HG02970 (cell line): ENCODE results near the gene MYH9.

Experiments
- ATAC-seq: cut with Tn5 transposase; IDR thresholded peaks from one replicate; pipeline ENCODE4 v1.9.1; 2021; ENCODE audit warnings: mild to moderate bottlenecking, moderate library complexity, moderate number of reproducible peaks; ENCODE audit not compliant: unreplicated experiment, low FRiP score

Gene MYH9

GRCh38 chr22:36369004-36369921 lies 18.5 kb downstream of the MYH9 start:
- ATAC-seq: no peak

DNA sequence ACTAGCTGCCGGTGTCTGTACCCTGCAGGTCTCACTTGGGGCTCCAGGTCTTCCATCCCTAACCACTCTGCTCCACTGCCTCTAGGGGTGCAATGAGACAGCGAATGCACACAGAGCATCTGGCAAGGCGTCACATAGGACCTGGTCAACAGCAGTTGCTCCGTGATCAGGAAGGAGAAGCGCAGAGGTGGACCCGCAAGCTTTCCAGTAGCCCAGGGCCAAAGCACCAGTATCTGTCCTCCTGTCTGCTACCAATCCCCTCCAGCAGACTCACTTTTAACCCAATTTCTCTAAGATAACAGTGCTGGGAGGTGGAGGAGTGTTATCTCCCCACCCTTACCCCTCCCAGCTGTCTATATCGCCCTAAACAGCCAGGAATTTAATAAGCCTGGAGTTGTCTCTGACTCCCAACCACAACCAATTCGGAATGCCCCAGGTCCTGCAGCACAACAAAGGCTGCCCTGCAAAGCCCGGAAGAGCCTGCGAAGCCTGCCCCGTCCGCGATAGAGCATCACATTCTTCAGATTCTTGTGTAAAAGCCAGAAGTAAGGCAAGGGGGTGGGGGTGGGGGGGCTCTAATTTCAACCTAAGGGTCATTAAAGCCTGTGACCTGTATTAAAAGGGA lies 19.3 kb downstream of the MYH9 start:
- no peak for ATAC-seq

DNA sequence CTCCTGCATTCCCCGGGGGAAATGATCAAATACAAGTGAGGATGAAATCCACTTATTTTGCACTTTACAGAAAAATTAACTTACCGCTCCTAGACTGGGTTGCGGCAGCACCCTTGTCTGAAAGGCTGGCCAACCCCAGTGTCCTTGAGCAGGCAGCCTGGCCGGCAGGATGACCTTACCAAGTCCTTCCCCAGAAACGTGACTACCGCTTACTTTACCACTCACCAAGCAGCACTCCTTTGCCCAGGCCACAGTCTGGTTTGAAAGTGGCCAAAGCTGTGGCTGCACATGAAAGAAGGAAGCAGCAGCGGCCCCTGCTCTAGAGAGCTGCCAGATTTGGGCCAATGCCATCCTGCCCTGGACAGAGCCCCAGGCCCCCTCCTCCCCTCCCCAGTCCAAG lies 20.3 kb downstream of the MYH9 start:
- ATAC-seq: no peak

- ATAC-seq: no peak
These were observed 20.7 kb downstream of the MYH9 start for GRCh38 chr22:36367066-36367465.

DNA sequence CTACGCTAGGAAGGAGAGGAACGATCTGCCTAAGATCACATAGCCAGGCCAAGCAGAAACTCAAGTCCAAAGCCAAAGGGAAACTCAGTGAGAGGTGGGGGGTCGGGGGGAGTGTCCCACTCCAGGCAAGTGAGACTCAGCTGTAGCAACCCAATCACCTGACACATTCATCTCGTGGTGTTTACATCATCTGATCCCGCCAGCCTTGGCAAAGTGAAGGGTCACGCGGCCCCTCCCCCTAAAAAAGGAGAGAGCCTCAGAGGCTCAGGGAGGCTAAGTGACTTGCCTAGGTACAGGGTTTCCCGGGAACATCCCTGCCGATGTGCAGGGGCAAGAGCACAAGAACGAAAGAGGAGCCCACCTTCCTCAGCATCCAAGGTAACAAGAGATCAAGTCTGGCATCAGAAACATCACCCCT lies 21.5 kb downstream of the MYH9 start:
- no peak for ATAC-seq

DNA sequence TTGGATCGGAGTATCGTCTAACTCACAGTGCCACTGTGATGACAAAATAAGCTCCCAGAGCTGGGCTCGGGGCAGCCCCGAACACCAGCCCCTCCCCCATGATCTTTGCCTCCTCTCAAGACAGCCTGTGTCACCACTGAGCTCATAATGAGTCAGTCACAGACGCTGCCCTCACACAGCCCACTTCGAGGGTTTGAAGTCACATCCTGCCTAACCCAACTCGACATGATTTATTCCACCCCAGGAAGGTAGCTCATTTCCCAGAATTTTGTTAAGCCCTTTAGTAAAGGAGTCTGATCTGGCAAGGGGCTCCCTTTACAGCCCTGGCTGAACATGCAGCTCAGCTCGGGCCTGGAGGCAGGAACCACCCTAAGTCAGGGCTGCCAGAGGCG lies 22.8 kb downstream of the MYH9 start:
- ATAC-seq: no peak

- no peak for ATAC-seq
These were observed 23.3 kb downstream of the MYH9 start for GRCh38 chr22:36364255-36365019.

- ATAC-seq: no peak
These were observed 24.3 kb downstream of the MYH9 start for GRCh38 chr22:36363349-36363981.

DNA sequence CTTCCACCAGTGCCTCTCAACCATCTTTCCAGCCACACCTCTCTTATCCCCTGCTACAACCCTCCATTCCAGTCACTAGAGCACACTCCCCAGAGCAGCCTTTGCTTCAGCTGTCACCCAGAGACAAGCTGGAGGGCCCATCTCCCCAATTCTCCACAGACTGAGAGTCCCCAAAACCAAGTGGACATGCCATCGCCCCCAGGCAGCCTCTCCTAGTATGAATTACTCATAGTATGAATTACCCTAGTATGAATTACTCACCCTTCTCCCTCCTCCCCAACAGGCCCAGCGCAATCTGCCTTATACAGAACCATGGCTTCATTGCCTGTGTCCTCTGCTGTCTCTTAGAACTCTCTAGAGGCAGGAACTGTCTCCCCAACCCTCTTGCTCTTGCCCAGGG lies 24.8 kb downstream of the MYH9 start:
- no peak for ATAC-seq

- no peak for ATAC-seq
These were observed 25.7 kb downstream of the MYH9 start for GRCh38 chr22:36362075-36362474.

GRCh38 chr22:36360871-36361383 lies 26.8 kb downstream of the MYH9 start:
- ATAC-seq: no peak

DNA sequence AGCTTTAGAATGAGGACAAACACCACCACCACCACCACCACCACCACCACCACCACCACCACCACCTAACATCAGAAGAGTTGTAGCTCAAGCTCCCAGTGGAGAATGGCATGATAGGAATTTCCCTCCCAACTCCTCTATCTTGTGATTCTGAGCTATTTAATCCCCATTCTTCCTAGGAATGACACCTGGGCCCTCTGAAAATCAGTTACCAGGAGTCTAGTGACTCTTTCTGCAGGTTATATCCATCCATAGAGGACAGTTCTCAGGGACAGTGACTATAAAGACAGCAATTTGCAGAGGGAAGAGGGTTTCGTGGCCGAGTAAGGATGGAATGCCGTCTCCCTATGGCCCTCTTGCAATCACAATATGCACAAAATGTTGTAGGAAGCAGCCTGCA lies 27.8 kb downstream of the MYH9 start:
- ATAC-seq: no peak

DNA sequence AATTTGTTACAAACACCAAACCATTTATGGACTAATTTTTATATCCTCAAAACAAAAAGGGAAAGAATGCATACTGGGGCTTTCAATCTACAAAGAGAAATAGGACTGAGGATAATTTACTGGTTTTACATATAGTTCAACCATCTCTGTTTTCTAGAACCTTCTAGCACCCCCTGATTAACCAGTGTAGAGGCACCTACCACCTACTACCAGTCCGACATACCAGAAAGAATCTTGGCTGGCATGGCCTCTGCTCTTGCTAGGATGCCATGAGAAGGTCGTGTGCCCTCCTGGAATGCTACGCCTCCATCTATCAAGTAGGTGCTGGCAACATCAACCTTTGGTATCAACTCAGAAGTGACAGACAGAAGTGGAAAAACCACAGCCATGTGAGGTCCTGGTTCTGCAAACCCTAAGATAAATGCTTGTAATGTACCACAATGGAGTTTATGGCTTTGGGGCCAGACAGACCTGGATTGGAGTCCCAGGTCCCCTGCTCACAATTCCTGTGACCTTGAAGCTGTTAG lies 28.2 kb downstream of the MYH9 start:
- no peak for ATAC-seq

GRCh38 chr22:36358533-36359469 lies 29.0 kb downstream of the MYH9 start:
- ATAC-seq: no peak

- ATAC-seq: no peak
These were observed 30.8 kb downstream of the MYH9 start for GRCh38 chr22:36356708-36357624.

GRCh38 chr22:36355894-36356293 lies 31.9 kb downstream of the MYH9 start:
- ATAC-seq: no peak

DNA sequence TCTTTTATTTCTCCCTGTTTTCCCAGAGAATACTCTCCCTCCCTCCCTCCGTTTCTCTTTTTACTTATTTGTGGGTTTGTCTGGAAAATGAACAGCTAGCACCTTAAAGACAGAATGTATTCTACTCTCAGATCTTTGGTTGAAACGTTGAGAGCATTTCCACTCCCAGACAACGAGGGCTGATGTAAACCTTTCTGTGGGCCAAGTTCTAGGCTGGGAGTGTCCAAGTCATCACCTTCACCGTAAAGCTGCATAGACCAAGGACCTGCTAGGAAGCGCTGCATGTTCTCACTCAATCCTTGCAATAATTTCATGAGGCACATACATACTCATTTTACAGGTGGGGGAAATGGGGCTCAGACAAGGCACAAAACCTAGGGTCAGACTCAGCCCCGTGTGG lies 32.4 kb downstream of the MYH9 start:
- no peak for ATAC-seq

DNA sequence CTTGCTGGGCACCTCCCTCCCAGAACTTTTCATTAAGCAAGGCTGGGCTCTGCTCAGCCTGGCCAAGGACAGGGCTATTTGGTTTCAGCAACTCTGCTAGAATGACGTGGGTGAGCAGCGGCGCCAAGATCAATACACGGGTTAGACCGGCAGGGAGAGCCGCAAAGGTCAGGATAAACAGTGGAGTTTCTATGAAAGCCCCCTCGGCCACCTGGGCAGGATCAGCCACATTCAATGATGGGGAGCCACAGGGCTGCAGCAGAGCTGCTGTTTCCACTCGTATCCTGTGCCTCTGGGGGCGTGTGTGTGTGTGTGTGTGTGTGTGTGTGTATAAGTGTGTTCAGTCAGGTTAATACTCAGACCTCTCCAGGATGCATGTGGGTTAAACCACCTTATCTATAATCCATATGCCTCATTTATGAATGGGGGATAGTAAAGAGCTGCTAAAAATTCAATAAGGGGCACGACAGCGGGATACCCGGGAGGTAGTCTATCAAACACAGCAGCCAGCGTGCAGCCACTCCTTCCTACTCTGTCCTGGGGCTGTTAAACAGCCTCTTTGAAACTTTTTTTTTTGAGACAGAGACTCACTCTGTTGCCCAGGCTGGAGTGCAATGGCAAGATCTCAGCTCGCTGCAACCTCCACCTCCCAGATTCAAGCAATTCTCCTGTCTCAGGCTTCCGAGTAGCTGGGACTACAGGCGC lies 34.8 kb downstream of the MYH9 start:
- ATAC-seq: no peak
